ENCODE measurements around the gene SLC25A21.

DNA sequence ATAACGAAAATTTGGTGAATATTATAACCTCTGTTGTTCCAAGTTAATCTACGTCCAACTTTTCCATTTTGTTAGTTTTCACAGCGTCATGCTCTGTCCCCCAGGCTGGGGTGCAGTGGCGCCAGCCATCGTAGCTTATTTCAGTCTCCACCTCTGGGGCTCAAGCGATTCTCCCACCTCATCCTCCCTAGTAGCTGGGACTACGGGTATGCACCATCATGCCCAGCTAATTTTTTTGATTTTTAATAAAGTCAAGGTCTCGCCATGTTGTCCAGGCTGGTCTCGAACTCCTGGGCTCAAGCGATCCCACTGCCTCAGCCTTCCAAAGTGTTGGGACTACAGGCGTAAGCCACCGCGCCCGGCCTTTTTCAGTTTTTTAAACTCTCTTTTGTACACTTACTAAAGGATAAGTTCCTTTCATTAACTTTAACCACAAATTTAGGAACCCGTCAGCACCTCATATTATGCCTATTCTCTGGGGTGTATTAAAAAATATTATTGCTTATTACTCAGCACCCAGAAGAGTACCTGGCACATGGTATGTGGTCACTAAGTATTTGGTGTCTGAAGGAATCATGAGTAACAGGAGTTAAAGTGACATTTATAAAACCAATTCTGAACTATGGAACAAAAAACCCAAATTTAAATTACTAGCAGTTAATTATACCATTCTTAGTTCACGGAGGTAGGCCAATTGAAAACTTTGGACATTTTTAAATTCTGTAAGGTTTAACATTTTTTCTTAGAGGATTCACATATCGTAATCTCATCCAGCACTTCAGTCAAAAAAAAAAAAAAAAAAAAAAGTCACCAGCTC is 24.4 kb upstream of the SLC25A21 start:
- TF ChIP-seq POLR2AphosphoS5 (IDR thresholded peaks at IDR 0.05): no peak
- TF ChIP-seq, protein P1, sequence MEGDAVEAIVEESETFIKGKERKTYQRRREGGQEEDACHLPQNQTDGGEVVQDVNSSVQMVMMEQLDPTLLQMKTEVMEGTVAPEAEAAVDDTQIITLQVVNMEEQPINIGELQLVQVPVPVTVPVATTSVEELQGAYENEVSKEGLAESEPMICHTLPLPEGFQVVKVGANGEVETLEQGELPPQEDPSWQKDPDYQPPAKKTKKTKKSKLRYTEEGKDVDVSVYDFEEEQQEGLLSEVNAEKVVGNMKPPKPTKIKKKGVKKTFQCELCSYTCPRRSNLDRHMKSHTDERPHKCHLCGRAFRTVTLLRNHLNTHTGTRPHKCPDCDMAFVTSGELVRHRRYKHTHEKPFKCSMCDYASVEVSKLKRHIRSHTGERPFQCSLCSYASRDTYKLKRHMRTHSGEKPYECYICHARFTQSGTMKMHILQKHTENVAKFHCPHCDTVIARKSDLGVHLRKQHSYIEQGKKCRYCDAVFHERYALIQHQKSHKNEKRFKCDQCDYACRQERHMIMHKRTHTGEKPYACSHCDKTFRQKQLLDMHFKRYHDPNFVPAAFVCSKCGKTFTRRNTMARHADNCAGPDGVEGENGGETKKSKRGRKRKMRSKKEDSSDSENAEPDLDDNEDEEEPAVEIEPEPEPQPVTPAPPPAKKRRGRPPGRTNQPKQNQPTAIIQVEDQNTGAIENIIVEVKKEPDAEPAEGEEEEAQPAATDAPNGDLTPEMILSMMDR (IDR thresholded peaks at IDR 0.05): no peak
- TF ChIP-seq POLR2A (IDR thresholded peaks at IDR 0.05): no peak

All from stomach (tissue), 4 donors.